Amniotic stem cell (primary cell): Measurements from ENCODE around the gene ZNF665.
"Not testable (repeated sequence)": the region's sequence is repeated elsewhere in the genome, so short reads cannot be mapped to it uniquely, and the experiment has no call there.

Source experiments
- DNase-seq: peaks from one replicate; lab custom pipeline; 2025; lab: John Stamatoyannopoulos, UW

ZNF665 gene

DNA sequence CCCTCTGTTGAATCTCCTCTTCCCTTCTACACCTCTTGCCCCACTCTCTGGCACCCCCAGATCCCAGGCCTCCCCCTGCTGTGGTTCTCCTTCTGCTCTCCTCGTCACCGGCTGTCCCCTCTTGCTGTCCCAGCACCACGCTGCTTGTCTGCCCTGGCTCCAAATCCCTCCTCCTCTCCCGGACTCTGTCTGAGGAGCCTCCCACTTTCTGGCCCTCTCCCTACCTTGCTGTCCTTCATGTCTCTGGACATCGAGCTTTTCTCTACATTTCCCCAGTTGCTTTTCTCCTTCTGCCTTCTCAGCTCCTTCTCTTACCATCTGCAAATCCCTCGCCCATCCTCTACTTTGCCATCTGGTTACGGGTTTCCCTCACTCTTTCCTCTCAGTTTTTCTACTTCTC is 35.5 kb downstream of the ZNF665 start:
- no peak for DNase-seq

- no peak for DNase-seq
Measured at GRCh38 chr19:53156850-53157249, 36.3 kb downstream of the ZNF665 start.

DNA sequence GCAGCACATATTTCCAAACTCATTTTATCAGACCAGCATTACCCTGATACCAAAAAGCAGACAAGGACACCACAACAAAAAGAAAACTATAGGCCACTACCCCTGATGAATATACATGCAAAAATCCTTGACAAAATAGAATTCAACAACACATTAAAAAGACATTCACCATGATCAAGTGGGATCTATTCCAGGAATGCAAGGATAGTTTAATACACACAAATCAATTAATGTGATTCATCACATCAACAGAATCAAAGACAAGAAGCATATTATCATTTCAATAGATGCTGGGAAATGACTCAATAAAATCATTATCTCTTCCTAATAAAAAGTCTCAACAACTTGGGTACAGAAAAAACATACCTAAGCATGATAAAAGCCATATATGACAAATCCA is 45.5 kb downstream of the ZNF665 start:
- no peak for DNase-seq

DNA sequence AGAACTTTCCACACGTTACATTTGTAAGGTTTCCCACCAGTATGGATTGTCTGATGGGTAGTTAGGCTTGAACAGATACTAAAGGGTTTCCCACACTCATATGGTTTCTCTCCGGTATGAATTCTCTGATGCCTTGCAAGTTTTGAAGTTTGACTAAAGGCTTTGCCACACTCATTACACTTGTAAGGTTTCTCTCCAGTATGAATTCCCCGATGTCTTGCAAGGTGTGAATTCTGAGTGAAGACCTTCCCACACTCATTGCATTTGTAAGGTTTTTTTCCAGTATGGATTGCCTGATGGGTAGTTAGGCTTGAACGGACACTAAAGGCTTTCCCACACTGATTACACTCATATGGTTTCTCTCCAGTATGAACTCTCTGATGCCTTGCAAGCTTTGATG is 52.8 kb downstream of the ZNF665 start:
- no peak for DNase-seq

DNA sequence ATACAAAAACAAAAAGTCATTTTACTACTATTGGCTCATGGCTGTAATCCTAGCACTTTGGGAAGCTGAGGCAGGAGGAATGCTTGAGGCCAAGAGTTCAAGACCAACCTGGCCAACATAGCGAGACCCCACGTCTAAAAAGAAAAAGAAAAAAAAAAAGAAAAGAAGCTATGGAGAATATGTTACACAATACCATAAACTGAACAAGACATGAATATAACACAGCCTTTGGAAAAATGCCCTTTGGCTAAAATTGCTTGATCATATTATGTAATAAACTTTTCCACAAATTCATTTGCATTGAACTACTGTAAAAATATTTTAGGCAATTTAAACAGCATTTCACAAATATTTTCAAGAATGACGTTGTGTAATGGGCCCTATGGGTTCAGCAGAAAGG is 56.7 kb downstream of the ZNF665 start:
- DNase-seq, result no peak

- DNase-seq, result no peak
Measured at GRCh38 chr19:53132141-53132991, 60.8 kb downstream of the ZNF665 start, which contains the start of gene ZNF415. Gene ZNF415, minus strand, starts transcription at chr19:53132910. Its CDS starts 10,234 bp downstream, at chr19:53122676.

- no peak for DNase-seq
Measured at GRCh38 chr19:53131727-53132126, 61.4 kb downstream of the ZNF665 start.

DNA sequence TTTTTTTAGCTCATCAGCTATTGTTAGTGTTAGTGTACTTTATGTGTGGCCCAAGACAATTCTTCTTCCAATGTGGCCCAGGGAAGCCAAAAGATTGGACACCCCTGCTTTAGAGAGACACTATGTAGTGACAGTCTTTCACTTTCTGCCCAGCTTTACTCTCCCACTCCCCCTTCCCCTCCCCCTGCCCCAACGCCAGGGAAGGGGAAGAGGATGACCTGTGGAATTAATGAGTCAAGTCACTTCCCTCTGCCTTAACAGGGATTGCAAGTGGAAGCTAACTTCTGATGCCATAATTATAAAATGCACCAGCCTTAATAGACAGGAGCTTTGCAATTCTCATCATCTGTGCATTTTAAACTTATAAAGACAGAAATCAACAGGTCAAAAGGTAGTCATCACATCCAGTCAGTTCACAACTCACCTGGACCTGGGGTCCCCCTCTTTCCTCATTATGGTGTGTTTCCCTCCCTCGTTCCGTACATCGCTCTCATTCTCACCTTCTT is 62.0 kb downstream of the ZNF665 start:
- no peak for DNase-seq

DNA sequence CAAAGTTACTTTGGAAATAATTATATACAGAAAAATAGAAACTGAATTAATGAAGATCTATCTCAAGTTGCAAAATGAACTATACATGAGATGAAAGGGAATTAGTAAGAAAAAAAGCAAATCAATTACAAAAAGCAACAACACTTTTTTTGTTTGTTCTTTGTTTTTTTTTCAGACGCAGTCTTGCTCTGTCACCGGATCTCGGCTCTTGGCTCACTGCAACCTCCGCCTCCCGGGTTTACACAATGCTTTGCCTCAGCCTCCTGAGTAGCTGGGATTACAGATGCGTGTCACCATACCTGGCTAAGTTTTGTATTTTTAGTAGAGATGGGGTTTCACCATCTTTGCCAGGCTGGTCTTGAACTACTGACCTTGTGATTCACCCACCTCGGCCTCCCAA is 62.7 kb downstream of the ZNF665 start:
- no peak for DNase-seq

GRCh38 chr19:53126733-53127526 is 66.2 kb downstream of the ZNF665 start:
- DNase-seq, result not testable (repeated sequence)

DNA sequence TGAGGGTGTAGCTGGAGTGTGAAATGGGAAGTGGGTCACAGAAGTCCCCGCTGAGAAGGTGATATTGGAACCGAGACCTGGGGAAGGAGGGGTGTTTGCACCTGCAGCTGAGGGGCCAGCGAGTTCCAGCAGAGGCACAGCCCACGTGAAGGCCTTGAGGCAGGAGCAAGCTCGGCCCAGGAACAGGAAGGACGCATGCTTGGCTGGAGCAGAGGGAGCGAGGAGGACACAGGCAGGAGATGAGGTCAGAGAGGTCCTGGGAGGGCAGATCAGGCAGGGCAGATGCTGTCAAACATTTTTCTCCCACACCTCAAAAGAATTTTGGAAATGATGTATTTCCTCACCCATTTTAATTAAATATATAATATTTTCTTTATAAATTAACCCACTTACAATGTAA is 69.8 kb downstream of the ZNF665 start:
- DNase-seq, result no peak
